OCI-LY1 (cell line): ENCODE results near the gene CFAP251.
"Not testable (repeated sequence)": the region's sequence is repeated elsewhere in the genome, so short reads cannot be mapped to it uniquely, and the experiment has no call there.

Experiments used
- H2AFZ ChIP-seq: fragments of 200-600 bp; sonication (generic), shearing (Covaris generic); 2 replicates; pipeline ENCODE4 v1.6.0; 2014; ENCODE audit warnings: antibody characterized with exemption, mild to moderate bottlenecking, low read length
- H3F3A ChIP-seq: fragments of 200-600 bp; sonication (generic), shearing (Covaris generic); 2 replicates; pipeline ENCODE4 v1.6.0; 2014; ENCODE audit warnings: mild to moderate bottlenecking, antibody characterized with exemption, low read length, moderate library complexity; ENCODE audit not compliant: insufficient read depth
- H3K27ac ChIP-seq: fragments of 200-600 bp; sonication (generic); 2 replicates; pipeline ENCODE4 v1.5.1; 2014; ENCODE audit warnings: low read length, mixed run types, mild to moderate bottlenecking, low read depth; ENCODE audit not compliant: poor library complexity, severe bottlenecking
- H3K27me3 ChIP-seq: fragments of 200-600 bp; sonication (generic); 2 replicates; pipeline ENCODE4 v1.6.0; 2014; ENCODE audit warnings: antibody characterized with exemption, mild to moderate bottlenecking, low read length, moderate library complexity; ENCODE audit not compliant: insufficient read depth
- H3K36me3 ChIP-seq: fragments of 200-600 bp; sonication (generic); 2 replicates; pipeline ENCODE4 v1.6.1; 2014; ENCODE audit warnings: mild to moderate bottlenecking, antibody characterized with exemption, low read length, moderate library complexity, mixed read lengths; ENCODE audit not compliant: insufficient read depth
- H3K4me1 ChIP-seq: fragments of 200-600 bp; sonication (generic); 2 replicates; pipeline ENCODE4 v1.5.1; 2014; ENCODE audit warnings: mild to moderate bottlenecking, low read length, moderate library complexity; ENCODE audit not compliant: insufficient read depth, severe bottlenecking
- H3K4me2 ChIP-seq: fragments of 200-600 bp; sonication (generic), shearing (Covaris generic); 2 replicates; pipeline ENCODE4 v1.6.1; 2014; ENCODE audit warnings: low read length
- H3K4me3 ChIP-seq: fragments of 200-600 bp; sonication (generic); 2 replicates; pipeline ENCODE4 v1.5.1; 2014; ENCODE audit warnings: low read length, low read depth, mild to moderate bottlenecking, mixed read lengths; ENCODE audit not compliant: poor library complexity, severe bottlenecking
- H3K79me2 ChIP-seq: fragments of 200-600 bp; shearing (Covaris generic); 2 replicates; pipeline ENCODE4 v1.6.1; 2016; ENCODE audit warnings: mixed run types, low read length, mixed read lengths; ENCODE audit not compliant: insufficient read depth
- H3K9ac ChIP-seq: fragments of 200-600 bp; sonication (generic), shearing (Covaris generic); 2 replicates; pipeline ENCODE4 v1.6.1; 2014; ENCODE audit warnings: mild to moderate bottlenecking, low read length, mixed read lengths
- H3K9me2 ChIP-seq: fragments of 200-600 bp; sonication (generic), shearing (Covaris generic); 2 replicates; pipeline ENCODE4 v1.6.1; 2014; ENCODE audit warnings: low read depth, mild to moderate bottlenecking, low read length, mixed read lengths
- H3K9me3 ChIP-seq: fragments of 200-600 bp; shearing (Covaris generic); 2 replicates; pipeline ENCODE4 v1.6.1; 2014; ENCODE audit warnings: low read length, mixed read lengths
- H4K20me1 ChIP-seq: fragments of 200-600 bp; sonication (generic), shearing (Covaris generic); 2 replicates; pipeline ENCODE4 v1.6.0; 2016; ENCODE audit warnings: mild to moderate bottlenecking, low read length; ENCODE audit not compliant: insufficient read depth
- EZH2 ChIP-seq: fragments of 200-600 bp; sonication (generic), shearing (Covaris generic); IDR thresholded peaks from 2 replicates; pipeline ENCODE4 v1.8.0; 2017; ENCODE audit warnings: borderline replicate concordance, mixed run types, mild to moderate bottlenecking, antibody characterized with exemption, low read length, moderate library complexity, mixed read lengths
- TF ChIP-seq, protein P1 (sequence below): fragments of 200-600 bp; sonication (generic), shearing (Covaris generic); IDR thresholded peaks from 2 replicates; pipeline ENCODE4 v1.5.1; 2017; ENCODE audit warnings: mild to moderate bottlenecking, antibody characterized with exemption, low read length, moderate library complexity, mixed read lengths

CFAP251 gene

DNA sequence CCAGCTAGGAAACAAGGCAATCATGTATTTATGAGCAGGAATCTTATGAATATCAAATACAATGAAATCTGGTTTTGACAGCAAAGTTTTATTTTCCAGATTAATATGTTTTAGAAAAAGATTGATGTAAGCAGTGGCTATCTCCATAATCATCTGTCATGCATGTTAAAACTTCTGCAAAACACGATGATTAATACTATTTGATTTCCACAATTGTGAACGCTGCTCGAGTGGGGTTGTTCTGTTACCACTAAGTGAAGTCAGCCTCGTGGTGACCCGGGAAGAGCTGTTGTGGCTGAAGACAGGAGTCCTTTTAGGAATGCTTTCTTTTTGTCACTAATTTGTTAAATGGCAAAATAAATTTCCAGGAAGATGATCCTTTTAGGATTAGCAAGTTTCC lies 9.4 kb downstream of the CFAP251 start:
- H3K79me2 ChIP-seq = no peaks in the 10 kb centered on the region
- H3K4me3 ChIP-seq = no peak overlapping the region
- H3K4me1 ChIP-seq = peaks cover 26% of the 10 kb centered on the region
- no peaks in the 10 kb centered on the region for H4K20me1 ChIP-seq
- H3K9ac ChIP-seq = no peak overlapping the region; the same call in 1 of the 2 replicates
- no peak for TF ChIP-seq EZH2
- H3K9me3 ChIP-seq = no peaks in the 10 kb centered on the region
- no peaks in the 10 kb centered on the region for H3K36me3 ChIP-seq
- no peaks in the 10 kb centered on the region for H3F3A ChIP-seq
- peak overlapping the region; percentile 64 for H3K27ac ChIP-seq
- H3K27me3 ChIP-seq = no peaks in the 10 kb centered on the region
- no peaks in the 10 kb centered on the region for H3K9me2 ChIP-seq
- no peak overlapping the region for H2AFZ ChIP-seq
- H3K4me2 ChIP-seq = peak overlapping the region; percentile 18; the same call in 1 of the 2 replicates

DNA sequence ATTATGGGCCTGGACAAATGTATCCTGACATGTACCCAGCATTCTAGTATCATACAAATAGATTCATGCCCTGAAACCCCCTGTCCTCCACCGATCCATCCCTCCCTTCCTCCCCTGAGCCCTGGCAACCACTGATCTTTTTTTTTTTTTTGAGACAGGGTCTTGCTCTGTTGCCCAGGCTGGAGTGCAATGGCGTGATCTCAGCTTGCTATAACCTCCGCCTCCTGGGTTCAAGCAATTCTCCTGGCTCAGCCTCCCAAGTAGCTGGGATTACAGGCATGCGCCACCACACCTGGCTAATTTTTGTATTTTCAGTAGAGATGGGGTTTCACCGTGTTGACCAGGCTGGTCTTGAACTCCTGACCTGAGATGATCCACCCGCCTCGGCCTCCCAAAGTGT lies 11.2 kb downstream of the CFAP251 start:
- H2AFZ ChIP-seq, H3K27me3 ChIP-seq, H3F3A ChIP-seq, H3K36me3 ChIP-seq, H3K4me3 ChIP-seq, H3K79me2 ChIP-seq, H4K20me1 ChIP-seq, H3K9me3 ChIP-seq, H3K4me2 ChIP-seq, H3K9me2 ChIP-seq, H3K27ac ChIP-seq, H3K9ac ChIP-seq: not testable (repeated sequence)
- peaks cover 26% of the 10 kb centered on the region for H3K4me1 ChIP-seq

DNA sequence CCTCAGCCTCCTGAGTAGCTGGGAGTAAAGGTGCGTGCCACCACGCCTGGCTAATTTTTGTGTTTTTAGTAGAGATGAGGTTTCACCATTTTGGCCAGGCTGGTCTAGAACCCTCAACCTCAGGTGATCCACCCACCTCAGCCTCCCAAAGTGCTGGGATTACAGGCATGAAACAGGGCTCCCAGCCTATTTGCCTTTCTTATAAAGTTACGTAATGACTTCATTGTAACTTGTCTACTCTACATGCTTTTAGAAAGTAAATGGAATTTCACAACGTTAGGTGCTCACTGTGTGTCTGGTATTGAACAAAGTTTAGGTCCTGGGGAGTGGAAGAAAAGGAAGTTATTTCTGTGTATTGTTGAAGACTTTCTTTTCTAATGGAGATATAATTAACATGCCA lies 12.5 kb downstream of the CFAP251 start:
- Histone ChIP-seq H3K79me2 (no peaks in the 10 kb centered on the region), H3K4me1 (peaks cover 26% of the 10 kb centered on the region), H4K20me1 (no peaks in the 10 kb centered on the region), H3F3A (no peaks in the 10 kb centered on the region), H2AFZ (no peak overlapping the region), H3K27me3 (no peaks in the 10 kb centered on the region), H3K4me2 (no peak overlapping the region), H3K9me3 (no peaks in the 10 kb centered on the region), H3K4me3 (no peak overlapping the region), H3K36me3 (no peaks in the 10 kb centered on the region), H3K27ac (no peak overlapping the region), H3K9me2 (no peaks in the 10 kb centered on the region), H3K9ac (no peak overlapping the region)
- TF ChIP-seq, protein P1, sequence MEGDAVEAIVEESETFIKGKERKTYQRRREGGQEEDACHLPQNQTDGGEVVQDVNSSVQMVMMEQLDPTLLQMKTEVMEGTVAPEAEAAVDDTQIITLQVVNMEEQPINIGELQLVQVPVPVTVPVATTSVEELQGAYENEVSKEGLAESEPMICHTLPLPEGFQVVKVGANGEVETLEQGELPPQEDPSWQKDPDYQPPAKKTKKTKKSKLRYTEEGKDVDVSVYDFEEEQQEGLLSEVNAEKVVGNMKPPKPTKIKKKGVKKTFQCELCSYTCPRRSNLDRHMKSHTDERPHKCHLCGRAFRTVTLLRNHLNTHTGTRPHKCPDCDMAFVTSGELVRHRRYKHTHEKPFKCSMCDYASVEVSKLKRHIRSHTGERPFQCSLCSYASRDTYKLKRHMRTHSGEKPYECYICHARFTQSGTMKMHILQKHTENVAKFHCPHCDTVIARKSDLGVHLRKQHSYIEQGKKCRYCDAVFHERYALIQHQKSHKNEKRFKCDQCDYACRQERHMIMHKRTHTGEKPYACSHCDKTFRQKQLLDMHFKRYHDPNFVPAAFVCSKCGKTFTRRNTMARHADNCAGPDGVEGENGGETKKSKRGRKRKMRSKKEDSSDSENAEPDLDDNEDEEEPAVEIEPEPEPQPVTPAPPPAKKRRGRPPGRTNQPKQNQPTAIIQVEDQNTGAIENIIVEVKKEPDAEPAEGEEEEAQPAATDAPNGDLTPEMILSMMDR = no peak
- TF ChIP-seq EZH2 = no peak

DNA sequence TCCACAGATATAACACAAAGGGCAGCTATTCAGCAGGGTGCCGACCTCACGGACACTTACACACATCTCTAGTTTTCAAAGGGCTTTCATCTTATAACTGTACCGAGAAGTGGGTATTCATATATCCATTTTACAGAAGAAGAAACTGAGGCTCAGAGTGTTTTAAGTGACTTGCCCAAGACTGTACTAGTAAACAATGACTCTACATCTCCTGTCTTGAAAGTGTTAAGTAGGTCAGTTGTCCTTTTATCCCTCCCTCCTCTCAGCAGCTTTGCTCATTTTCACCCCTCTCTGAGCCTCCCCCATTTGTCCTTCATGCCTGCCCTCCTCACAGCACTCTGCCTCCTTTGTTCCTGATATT lies 13.8 kb downstream of the CFAP251 start:
- no peak overlapping the region for H3K9ac ChIP-seq
- H3K27me3 ChIP-seq = no peaks in the 10 kb centered on the region
- H2AFZ ChIP-seq = no peak overlapping the region
- no peak overlapping the region for H3K4me2 ChIP-seq
- no peaks in the 10 kb centered on the region for H3K9me2 ChIP-seq
- peaks cover 19% of the 10 kb centered on the region for H3K4me1 ChIP-seq
- H3K36me3 ChIP-seq = 0 out of 2 replicates have a peak, but pooled peaks cover 3% of the 10 kb centered on the region
- H3K79me2 ChIP-seq = no peaks in the 10 kb centered on the region
- H3K27ac ChIP-seq = no peak overlapping the region
- H3K9me3 ChIP-seq = no peaks in the 10 kb centered on the region
- TF ChIP-seq, protein P1 = no peak
- TF ChIP-seq EZH2 = no peak
- H3F3A ChIP-seq = no peaks in the 10 kb centered on the region
- H3K4me3 ChIP-seq = no peak overlapping the region
- H4K20me1 ChIP-seq = no peaks in the 10 kb centered on the region
